ENCODE measurements around the gene IGFBP5. TPM values are rescaled to one million over a fixed set of nuclear protein-coding genes. Genes with fewer than 3 reads are reported as not detected.
A peak's percentile ranks its signal among the peaks of the same experiment; 100 is the strongest.

IGFBP5 gene
- total and polyA plus RNA-seq, 12 donors = 67.1 to 267 (median 152) TPM

- Histone ChIP-seq H3K27me3 (no peaks in the 10 kb centered on the region), H3K4me3 (no peak overlapping the region), H3K4me1 (peaks cover 0 to 10% (median 9%) of the 10 kb centered on the region in 9 donors), H3K36me3 (peaks cover 0 to 17% (median 0%) of the 10 kb centered on the region in 9 donors), H3K27ac (no peak overlapping the region), H3K9me3 (no peaks in the 10 kb centered on the region)
- ATAC-seq (peak in 2 of 8 donors; percentile 4), DNase-seq (no peak)
- TF ChIP-seq, protein P1, sequence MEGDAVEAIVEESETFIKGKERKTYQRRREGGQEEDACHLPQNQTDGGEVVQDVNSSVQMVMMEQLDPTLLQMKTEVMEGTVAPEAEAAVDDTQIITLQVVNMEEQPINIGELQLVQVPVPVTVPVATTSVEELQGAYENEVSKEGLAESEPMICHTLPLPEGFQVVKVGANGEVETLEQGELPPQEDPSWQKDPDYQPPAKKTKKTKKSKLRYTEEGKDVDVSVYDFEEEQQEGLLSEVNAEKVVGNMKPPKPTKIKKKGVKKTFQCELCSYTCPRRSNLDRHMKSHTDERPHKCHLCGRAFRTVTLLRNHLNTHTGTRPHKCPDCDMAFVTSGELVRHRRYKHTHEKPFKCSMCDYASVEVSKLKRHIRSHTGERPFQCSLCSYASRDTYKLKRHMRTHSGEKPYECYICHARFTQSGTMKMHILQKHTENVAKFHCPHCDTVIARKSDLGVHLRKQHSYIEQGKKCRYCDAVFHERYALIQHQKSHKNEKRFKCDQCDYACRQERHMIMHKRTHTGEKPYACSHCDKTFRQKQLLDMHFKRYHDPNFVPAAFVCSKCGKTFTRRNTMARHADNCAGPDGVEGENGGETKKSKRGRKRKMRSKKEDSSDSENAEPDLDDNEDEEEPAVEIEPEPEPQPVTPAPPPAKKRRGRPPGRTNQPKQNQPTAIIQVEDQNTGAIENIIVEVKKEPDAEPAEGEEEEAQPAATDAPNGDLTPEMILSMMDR (IDR thresholded peaks at IDR 0.05) = no peak
- WGBS, 2 donors = 61 to 70% methylated on average over 16 to 17 of the region's 17 CpGs
- intact Hi-C loops (cut with DNase I) = loop anchor here in 1 of 10 donors (10.0 kb wide), 1 partner anchor 636 kb away; no protein-coding TSS in a partner anchor
Observed at GRCh38 chr2:216670266-216671080, 24.9 kb downstream of the IGFBP5 start.

GRCh38 chr2:216666461-216667233 lies 28.7 kb downstream of the IGFBP5 start:
- H3K27ac ChIP-seq = no peak overlapping the region
- DNase-seq = peak; percentile 54 to 65

GRCh38 chr2:216665717-216666116 lies 29.6 kb downstream of the IGFBP5 start:
- no peaks in the 10 kb centered on the region for H3K27me3 ChIP-seq
- TF ChIP-seq, protein P1 (IDR thresholded peaks at IDR 0.05) = no peak
- DNase-seq (no peak), ATAC-seq (peak in 6 of 8 donors; percentile 2 to 39 (median 23))
- intact Hi-C loops (cut with DNase I) = loop anchor here (1.0 to 10.0 kb wide), 5 partner anchors 51 to 631 kb away; no protein-coding TSS in a partner anchor
- no peaks in the 10 kb centered on the region for H3K9me3 ChIP-seq
- H3K36me3 ChIP-seq = peaks cover 0 to 31% (median 0%) of the 10 kb centered on the region in 9 donors
- 35 to 42% methylated on average over 12 of the region's 12 CpGs for WGBS, 2 donors
- H3K27ac ChIP-seq = peak overlapping the region in 2 of 10 donors; percentile 30
- peak overlapping the region in 1 of 10 donors; percentile 6 for H3K4me3 ChIP-seq
- H3K4me1 ChIP-seq = peaks cover 0 to 22% (median 20%) of the 10 kb centered on the region in 9 donors

More at GRCh38 chr2:216666461-216667233, 28.7 kb downstream of the IGFBP5 start:
- TF ChIP-seq, protein P1 (IDR thresholded peaks at IDR 0.05) = peak; percentile 95 to 100 (median 98)
- Histone ChIP-seq H3K27me3 (no peaks in the 10 kb centered on the region), H3K4me1 (peaks cover 0 to 22% (median 20%) of the 10 kb centered on the region in 9 donors), H3K9me3 (no peaks in the 10 kb centered on the region), H3K36me3 (peaks cover 0 to 22% (median 0%) of the 10 kb centered on the region in 9 donors), H3K4me3 (no peak overlapping the region)
- intact Hi-C loops (cut with DNase I) = loop anchor here in 7 of 10 donors (1.0 to 10.0 kb wide), 5 partner anchors 52 to 632 kb away; no protein-coding TSS in a partner anchor
- ATAC-seq = peak; percentile 57 to 87 (median 68)
- 14 to 15% methylated on average over 9 of the region's 9 CpGs for WGBS, 2 donors

DNA sequence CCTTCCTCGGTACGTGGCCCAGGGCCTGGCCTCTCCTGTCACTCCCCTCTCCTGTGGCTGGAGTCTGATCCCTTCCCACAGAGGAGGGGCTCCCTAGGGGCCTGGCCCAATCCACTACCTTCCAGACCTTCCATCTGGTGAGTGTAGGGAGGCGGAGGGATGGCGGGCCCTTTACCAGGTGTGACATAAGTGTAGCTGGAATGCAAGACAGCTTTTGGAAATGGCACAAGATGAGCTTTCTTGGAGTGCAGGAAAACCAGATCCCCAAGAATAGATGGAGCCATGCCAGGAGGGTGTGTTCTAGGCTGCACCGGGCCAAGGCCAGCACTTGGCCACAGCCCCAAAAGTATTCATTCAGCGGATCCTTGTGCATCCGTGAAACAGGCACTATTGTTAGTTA lies 30.1 kb downstream of the IGFBP5 start:
- TF ChIP-seq, protein P1 (IDR thresholded peaks at IDR 0.05) = no peak
- intact Hi-C loops (cut with DNase I) = loop anchor here in 6 of 10 donors (2.0 to 10.0 kb wide), 3 partner anchors 50 to 630 kb away; no protein-coding TSS in a partner anchor
- H3K4me3 ChIP-seq = no peak overlapping the region
- peaks cover 0 to 35% (median 0%) of the 10 kb centered on the region in 9 donors for H3K36me3 ChIP-seq
- no peaks in the 10 kb centered on the region for H3K9me3 ChIP-seq
- H3K4me1 ChIP-seq = peaks cover 0 to 22% (median 20%) of the 10 kb centered on the region in 9 donors
- peak; percentile 45 to 82 (median 63) for ATAC-seq
- peak overlapping the region in 3 of 10 donors; percentile 30 to 44 (median 35) for H3K27ac ChIP-seq
- 30 to 38% methylated on average over 7 of the region's 7 CpGs for WGBS, 2 donors
- no peaks in the 10 kb centered on the region for H3K27me3 ChIP-seq
- DNase-seq = peak in 1 of 2 donors; percentile 76

Data from heart right ventricle (tissue), 16 donors.